B cell (primary cell): ENCODE data around the gene TPRN. TPM values are rescaled to one million over a fixed set of nuclear protein-coding genes. Genes with fewer than 3 reads are reported as not detected.

ENCODE experiments used
- ATAC-seq: fragments of 200-7000 bp; cut with Tn5 transposase; one replicate; pipeline ENCODE4 v1.10.0; 2021; ENCODE audit warnings: low read depth, mild to moderate bottlenecking, moderate number of reproducible peaks, moderate library complexity
- CTCF ChIA-PET: fragments of 350-600 bp; sonication (Branson Sonifier 250); formaldehyde crosslinking; loops from one replicate; lab custom pipeline; 2021; ENCODE audit warnings: antibody characterized with exemption, inconsistent platforms; lab: Charles Lee
- POLR2A ChIA-PET: fragments of 350-600 bp; sonication (Branson Sonifier 250); formaldehyde crosslinking; loops from one replicate; lab custom pipeline; 2021; ENCODE audit warnings: antibody characterized with exemption; lab: Charles Lee
- DNase-seq: peaks from one replicate; pipeline ENCODE4 v3.0.0; 2013
- H2AFZ ChIP-seq: 2 replicates; pipeline ENCODE4 v1.6.1; 2012; ENCODE audit warnings: mild to moderate bottlenecking, low read depth, low read length; ENCODE audit not compliant: insufficient read depth, poor library complexity, severe bottlenecking
- H3K27ac ChIP-seq, 2 donors: 1 replicate in 1 of 2; 2 replicates in 1 of 2; pipeline ENCODE4 v1.5.1; 2012 to 2013; ENCODE audit warnings: low read length in 2 of 2, mild to moderate bottlenecking in 2 of 2, moderate library complexity in 1 of 2
- H3K27me3 ChIP-seq, 4 experiments: fragments of 200-600 bp in 1 of 4; sonication (generic) in 1 of 4; replicated peaks in 1 of 4; 1 replicate in 2 of 4; 2 replicates in 2 of 4; pipeline versions ENCODE4 v1.6.1 to v1.7.0; 2013 to 2016; ENCODE audit warnings: low read length in 3 of 4, mild to moderate bottlenecking in 2 of 4, mixed read lengths in 1 of 4, moderate library complexity in 1 of 4; ENCODE audit not compliant: insufficient read depth in 4 of 4, control insufficient read depth in 3 of 4; ENCODE audit errors: control extremely low read depth in 1 of 4
- H3K36me3 ChIP-seq, 2 experiments: replicated peaks in 1 of 2; 1 replicate in 1 of 2; 2 replicates in 1 of 2; pipeline versions ENCODE4 v1.6.1 to v1.7.1; 2013; ENCODE audit warnings: low read length in 1 of 2; ENCODE audit not compliant: insufficient read depth in 2 of 2, control insufficient read depth in 1 of 2; ENCODE audit errors: control extremely low read depth in 1 of 2, extremely low read depth in 1 of 2
- H3K4me1 ChIP-seq, 2 donors: fragments of 200-600 bp in 1 of 2; sonication (generic) in 1 of 2; 1 replicate in 1 of 2; 2 replicates in 1 of 2; pipeline versions ENCODE4 v1.5.1 to v1.6.1; 2013 to 2017; ENCODE audit warnings: low read length in 2 of 2; ENCODE audit not compliant: control insufficient read depth in 2 of 2, insufficient read depth in 2 of 2
- H3K4me2 ChIP-seq: replicated peaks from 2 replicates; pipeline ENCODE3; 2012; ENCODE audit warnings: mild to moderate bottlenecking, low read depth, low read length; ENCODE audit not compliant: poor library complexity, severe bottlenecking
- H3K4me3 ChIP-seq, 5 experiments: fragments of 200-600 bp in 1 of 5; sonication (generic) in 1 of 5; 1 replicate in 3 of 5; 2 replicates in 2 of 5; pipeline versions ENCODE4 v1.5.1 to v1.7.0; 2011 to 2016; ENCODE audit warnings: low read length in 4 of 5, mild to moderate bottlenecking in 4 of 5, low read depth in 2 of 5, control low read depth in 1 of 5, moderate library complexity in 1 of 5; ENCODE audit not compliant: insufficient read depth in 1 of 5; ENCODE audit errors: control extremely low read depth in 1 of 5, extremely low read depth in 1 of 5
- H3K79me2 ChIP-seq: fragments of 200-600 bp; sonication (generic); one replicate; pipeline ENCODE4 v1.6.0; 2016; ENCODE audit warnings: low read length; ENCODE audit not compliant: control insufficient read depth, insufficient read depth
- H3K9ac ChIP-seq: fragments of 200-600 bp; sonication (generic); 2 replicates; pipeline ENCODE4 v1.6.1; 2017; ENCODE audit warnings: mild to moderate bottlenecking, low read length, moderate library complexity
- H3K9me3 ChIP-seq, 3 donors: one replicate each; pipeline versions ENCODE4 v1.6.1 to v1.7.1; 2013; ENCODE audit warnings: low read length in 2 of 3; ENCODE audit not compliant: control insufficient read depth in 2 of 3, insufficient read depth in 1 of 3; ENCODE audit errors: control extremely low read depth in 1 of 3
- H4K20me1 ChIP-seq: 2 replicates; pipeline ENCODE4 v1.6.0; 2012; ENCODE audit warnings: mild to moderate bottlenecking, low read length; ENCODE audit not compliant: insufficient read depth, control insufficient read depth, poor library complexity, severe bottlenecking
- H3K27ac Mint-ChIP-seq: one replicate; pipeline ENCODE4 v1.8.0; 2021; ENCODE audit warnings: mixed read lengths
- H3K27me3 Mint-ChIP-seq: one replicate; pipeline ENCODE4 v1.8.0; 2021; ENCODE audit warnings: mixed read lengths
- H3K4me1 Mint-ChIP-seq: one replicate; pipeline ENCODE4 v1.8.0; 2021; ENCODE audit warnings: mixed read lengths
- H3K4me3 Mint-ChIP-seq: one replicate; pipeline ENCODE4 v1.8.0; 2021; ENCODE audit warnings: mixed read lengths
- H3K9me3 Mint-ChIP-seq: one replicate; pipeline ENCODE4 v1.8.0; 2022; ENCODE audit warnings: mixed read lengths; ENCODE audit not compliant: insufficient read depth
- EZH2 ChIP-seq: IDR thresholded peaks from 2 replicates; pipeline ENCODE4 v1.6.1; 2012; ENCODE audit warnings: borderline replicate concordance, low read depth, mild to moderate bottlenecking, moderate library complexity, low read length; ENCODE audit not compliant: insufficient read depth, poor library complexity, severe bottlenecking
- WGBS: methylation state at CpG from one replicate; pipeline ENCODE4 v1.1.5; 2013; ENCODE audit warnings: missing lambda C conversion rate; ENCODE audit not compliant: insufficient coverage; 5-methylcytosine and 5-hydroxymethylcytosine counted together
- intact Hi-C: fragments of 100-400 bp; cut with micrococcal nuclease; formaldehyde crosslinking; loops from one replicate; pipeline ENCODE4 v1.10.0; 2022
- polyA plus RNA-seq: library from polyadenylated mRNA; depleted of rRNA; stranded (reverse); fragments of >200 nt; gene quantifications from 2 replicates; pipeline ENCODE4 v1.2.3, GENCODE V29; 2012
- total RNA-seq, 2 donors: library from RNA; stranded (reverse); fragments of 120-200 nt in 1 of 2; gene quantifications; 1 replicate in 1 of 2; 2 replicates in 1 of 2; pipeline versions ENCODE4 v1.2.3 to v1.2.4, GENCODE V29; 2013 to 2022
- TF ChIP-seq, protein P1 (sequence below): fragments of 200-600 bp; IDR thresholded peaks from one replicate; pipeline ENCODE4 v1.8.0; 2022; ENCODE audit warnings: antibody characterized with exemption, mild to moderate bottlenecking

Gene TPRN
- total and polyA plus RNA-seq, 2 donors (not counting 1 experiment from before 2014, with no cell fraction given): 5.7 to 16.3 TPM

GRCh38 chr9:137198051-137198901 is 2.3 kb downstream of the TPRN start:
- TF ChIP-seq, protein P1, sequence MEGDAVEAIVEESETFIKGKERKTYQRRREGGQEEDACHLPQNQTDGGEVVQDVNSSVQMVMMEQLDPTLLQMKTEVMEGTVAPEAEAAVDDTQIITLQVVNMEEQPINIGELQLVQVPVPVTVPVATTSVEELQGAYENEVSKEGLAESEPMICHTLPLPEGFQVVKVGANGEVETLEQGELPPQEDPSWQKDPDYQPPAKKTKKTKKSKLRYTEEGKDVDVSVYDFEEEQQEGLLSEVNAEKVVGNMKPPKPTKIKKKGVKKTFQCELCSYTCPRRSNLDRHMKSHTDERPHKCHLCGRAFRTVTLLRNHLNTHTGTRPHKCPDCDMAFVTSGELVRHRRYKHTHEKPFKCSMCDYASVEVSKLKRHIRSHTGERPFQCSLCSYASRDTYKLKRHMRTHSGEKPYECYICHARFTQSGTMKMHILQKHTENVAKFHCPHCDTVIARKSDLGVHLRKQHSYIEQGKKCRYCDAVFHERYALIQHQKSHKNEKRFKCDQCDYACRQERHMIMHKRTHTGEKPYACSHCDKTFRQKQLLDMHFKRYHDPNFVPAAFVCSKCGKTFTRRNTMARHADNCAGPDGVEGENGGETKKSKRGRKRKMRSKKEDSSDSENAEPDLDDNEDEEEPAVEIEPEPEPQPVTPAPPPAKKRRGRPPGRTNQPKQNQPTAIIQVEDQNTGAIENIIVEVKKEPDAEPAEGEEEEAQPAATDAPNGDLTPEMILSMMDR: no peak
- no peak for TF ChIP-seq EZH2
- Mint-ChIP-seq H3K27me3 (no peaks in the 10 kb centered on the region), H3K4me3 (peak overlapping the region; percentile 77), H3K4me1 (peaks cover 17% of the 10 kb centered on the region), H3K27ac (no peak overlapping the region), H3K9me3 (no peaks in the 10 kb centered on the region)
- peaks cover 78% of the 10 kb centered on the region for H3K79me2 ChIP-seq
- ChIA-PET CTCF (interaction anchor here (1.2 to 1.5 kb wide), 2 partner anchors 9 to 29 kb away, joined by 3 to 7 read pairs; partner anchors contain the start of genes ANAPC2, RNF224 and SSNA1), POLR2A (interaction anchor here (2.0 kb wide), 1 partner anchor 10 kb away, joined by 18 read pairs; the partner anchor contains the start of genes ANAPC2 and SSNA1)
- ATAC-seq (no peak), DNase-seq (no peak)
- no peaks in the 10 kb centered on the region for H3K9me3 ChIP-seq
- no peak overlapping the region for H3K9ac ChIP-seq
- H3K4me3 ChIP-seq: no peak overlapping the region
- H3K36me3 ChIP-seq: no peaks in the 10 kb centered on the region
- H3K4me1 ChIP-seq: peaks cover 16 to 22% of the 10 kb centered on the region in 2 donors
- peaks cover 0 to 6% (median 0%) of the 10 kb centered on the region in 4 experiments for H3K27me3 ChIP-seq
- peaks cover 38% of the 10 kb centered on the region for H4K20me1 ChIP-seq
- no peak overlapping the region for H3K4me2 ChIP-seq
- H3K27ac ChIP-seq: no peak overlapping the region
- intact Hi-C loops: no loop called here
- H2AFZ ChIP-seq: no peak overlapping the region
- WGBS: 96% methylated on average over 19 of the region's 19 CpGs
